Nephron (organoid): Measurements from ENCODE around the gene DNAJA2.
A peak's percentile ranks its signal among the peaks of the same experiment; 100 is the strongest.

ENCODE experiments used
- H3K27ac Mint-ChIP-seq, 3 experiments: 2 replicates each; pipeline ENCODE4 v1.8.0; 2020; ENCODE audit warnings: mixed read lengths in 3 of 3, mild to moderate bottlenecking in 2 of 3, moderate library complexity in 1 of 3
- H3K27me3 Mint-ChIP-seq: 2 replicates; pipeline ENCODE4 v1.8.0; 2021; ENCODE audit warnings: low read depth, mild to moderate bottlenecking, moderate library complexity, mixed read lengths
- H3K36me3 Mint-ChIP-seq: 2 replicates; pipeline ENCODE4 v1.8.0; 2020; ENCODE audit warnings: low read depth, mixed read lengths
- H3K4me1 Mint-ChIP-seq: 2 replicates; pipeline ENCODE4 v1.8.0; 2020; ENCODE audit warnings: mixed read lengths
- H3K4me3 Mint-ChIP-seq, 3 experiments: 2 replicates each; pipeline ENCODE4 v1.8.0; 2020; ENCODE audit warnings: mild to moderate bottlenecking in 3 of 3, mixed read lengths in 3 of 3, moderate library complexity in 2 of 3
- H3K9me3 Mint-ChIP-seq: 2 replicates; pipeline ENCODE4 v1.8.0; 2020; ENCODE audit warnings: mixed read lengths
- CTCF ChIP-seq, 3 experiments: fragments of 200-600 bp; sonication (generic); IDR thresholded peaks; one replicate each; pipeline ENCODE4 v1.5.0; 2021; ENCODE audit warnings: antibody characterized with exemption in 3 of 3; ENCODE audit not compliant: unreplicated experiment in 3 of 3

The DNAJA2 gene

DNA sequence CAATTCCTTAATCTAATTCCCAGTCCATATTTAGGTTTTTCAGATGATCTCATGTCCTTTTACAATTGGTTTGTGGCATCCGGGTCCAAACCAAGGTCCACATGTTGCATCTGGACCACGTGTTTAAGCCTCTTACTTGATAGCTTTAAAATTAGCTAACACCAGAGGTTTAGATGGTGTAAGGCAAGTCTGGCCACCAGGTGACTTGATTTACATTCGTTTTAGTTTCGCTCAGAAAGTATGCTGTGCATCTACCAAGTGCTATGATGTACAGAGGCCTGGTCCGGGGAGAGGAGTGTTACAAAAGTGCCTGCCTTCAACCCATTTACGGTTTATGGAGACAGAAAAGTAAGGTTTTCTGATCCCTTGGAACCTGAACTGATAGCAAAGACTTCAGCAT lies 878 bp upstream of the DNAJA2 start:
- H3K27ac Mint-ChIP-seq, result peak overlapping the region; percentile 99 to 100 (median 99)

GRCh38 chr16:46973996-46974324 lies 486 bp upstream of the DNAJA2 start:
- H3K27me3 Mint-ChIP-seq, result no peaks in the 10 kb centered on the region
- peaks cover 23% of the 10 kb centered on the region for H3K36me3 Mint-ChIP-seq
- H3K9me3 Mint-ChIP-seq, result no peaks in the 10 kb centered on the region
- peak overlapping the region; percentile 99 to 100 (median 99) for H3K27ac Mint-ChIP-seq
- no peak for TF ChIP-seq CTCF (IDR thresholded peaks at IDR 0.05; ENCODE audit: unreplicated experiment in 3 of 3)
- peak overlapping the region; percentile 94 to 95 (median 94) for H3K4me3 Mint-ChIP-seq
- H3K4me1 Mint-ChIP-seq, result peaks cover 23% of the 10 kb centered on the region

More for the DNA sequence above, 878 bp upstream of the DNAJA2 start:
- H3K4me1 Mint-ChIP-seq, result peaks cover 23% of the 10 kb centered on the region
- H3K36me3 Mint-ChIP-seq, result peaks cover 19% of the 10 kb centered on the region
- H3K9me3 Mint-ChIP-seq, result no peaks in the 10 kb centered on the region
- TF ChIP-seq CTCF (IDR thresholded peaks at IDR 0.05; ENCODE audit: unreplicated experiment in 3 of 3), result no peak
- peak overlapping the region; percentile 94 to 95 (median 94) for H3K4me3 Mint-ChIP-seq
- no peaks in the 10 kb centered on the region for H3K27me3 Mint-ChIP-seq

DNA sequence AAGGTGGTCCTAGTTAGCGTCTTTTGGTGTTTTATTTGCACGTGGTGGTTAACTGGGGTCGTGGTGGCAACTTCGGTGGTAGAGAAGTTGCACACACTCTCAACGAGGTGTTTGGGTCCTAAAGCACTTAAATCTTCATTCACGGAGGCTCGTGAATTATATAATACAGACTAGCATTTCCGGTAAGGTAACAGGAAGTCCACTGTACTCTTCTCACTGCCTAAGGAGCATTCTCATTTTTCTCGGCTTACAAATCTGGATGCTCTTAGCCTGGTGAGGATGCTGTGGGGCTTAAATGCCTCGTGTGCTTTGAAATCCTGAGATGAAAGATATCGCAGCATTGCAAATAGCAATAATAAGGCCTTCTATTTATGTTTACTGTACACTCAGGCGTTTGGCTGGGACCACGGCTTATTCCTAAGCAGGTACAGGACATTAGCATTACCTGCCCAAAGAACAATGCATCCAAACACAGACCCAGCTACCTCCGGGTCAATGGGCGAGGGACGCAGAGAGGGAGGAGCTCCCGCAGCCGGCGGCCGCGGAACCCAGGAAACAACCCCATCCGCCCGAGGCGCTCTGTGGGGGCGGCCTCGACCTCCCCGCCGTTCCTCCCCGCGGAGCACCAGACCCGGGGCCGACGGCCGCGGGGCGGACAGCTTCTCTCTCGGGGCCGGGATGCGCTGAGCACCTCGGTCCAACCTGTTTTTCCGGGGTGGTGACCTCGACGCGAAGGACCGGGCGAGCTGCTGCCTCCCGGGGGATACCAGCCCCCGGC lies 856 bp downstream of the DNAJA2 start:
- H3K9me3 Mint-ChIP-seq, result no peaks in the 10 kb centered on the region
- H3K4me1 Mint-ChIP-seq, result peaks cover 23% of the 10 kb centered on the region
- H3K27ac Mint-ChIP-seq, result peak overlapping the region; percentile 79 to 99 (median 94)
- peak overlapping the region; percentile 83 to 94 (median 90) for H3K4me3 Mint-ChIP-seq
- H3K36me3 Mint-ChIP-seq, result peaks cover 35% of the 10 kb centered on the region
- no peaks in the 10 kb centered on the region for H3K27me3 Mint-ChIP-seq
- TF ChIP-seq CTCF (IDR thresholded peaks at IDR 0.05; ENCODE audit: unreplicated experiment in 3 of 3), result no peak

GRCh38 chr16:46971271-46971670 lies 2.2 kb downstream of the DNAJA2 start:
- Mint-ChIP-seq H3K4me3 (peak overlapping the region; percentile 59 to 69 (median 61)), H3K36me3 (peaks cover 49% of the 10 kb centered on the region), H3K27me3 (no peaks in the 10 kb centered on the region), H3K27ac (peak overlapping the region in 2 of 3 experiments; percentile 32 to 48), H3K4me1 (peaks cover 23% of the 10 kb centered on the region), H3K9me3 (no peaks in the 10 kb centered on the region)
- TF ChIP-seq CTCF (IDR thresholded peaks at IDR 0.05; ENCODE audit: unreplicated experiment in 3 of 3), result no peak

GRCh38 chr16:46970089-46970488 lies 3.4 kb downstream of the DNAJA2 start:
- no peaks in the 10 kb centered on the region for H3K27me3 Mint-ChIP-seq
- no peaks in the 10 kb centered on the region for H3K9me3 Mint-ChIP-seq
- peaks cover 23% of the 10 kb centered on the region for H3K4me1 Mint-ChIP-seq
- peak overlapping the region; percentile 16 to 41 (median 35) for H3K4me3 Mint-ChIP-seq
- peaks cover 51% of the 10 kb centered on the region for H3K36me3 Mint-ChIP-seq
- no peak for TF ChIP-seq CTCF (IDR thresholded peaks at IDR 0.05; ENCODE audit: unreplicated experiment in 3 of 3)
- peak overlapping the region in 1 of 3 experiments; percentile 68 for H3K27ac Mint-ChIP-seq

DNA sequence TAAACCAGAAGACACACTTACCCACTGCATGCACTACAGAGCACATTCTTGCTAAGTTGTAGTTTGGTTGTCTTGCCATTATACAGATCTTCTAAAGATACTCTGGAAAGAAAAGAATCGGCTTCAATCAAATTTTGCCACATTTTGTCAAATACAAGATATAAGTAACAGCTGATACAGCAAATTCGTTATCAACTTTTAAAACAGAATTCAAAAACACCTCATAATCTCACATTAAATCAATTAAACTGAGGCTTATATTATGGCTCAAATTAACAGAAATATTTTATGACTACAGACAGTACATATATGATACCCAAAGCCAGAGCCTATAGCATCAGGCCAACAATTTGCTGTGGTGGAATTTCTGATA lies 5.4 kb downstream of the DNAJA2 start:
- H3K9me3 Mint-ChIP-seq, result no peaks in the 10 kb centered on the region
- no peak for TF ChIP-seq CTCF (IDR thresholded peaks at IDR 0.05; ENCODE audit: unreplicated experiment in 3 of 3)
- H3K4me3 Mint-ChIP-seq, result no peak overlapping the region
- peaks cover 65% of the 10 kb centered on the region for H3K36me3 Mint-ChIP-seq
- no peak overlapping the region for H3K27ac Mint-ChIP-seq
- H3K4me1 Mint-ChIP-seq, result peaks cover 14% of the 10 kb centered on the region
- H3K27me3 Mint-ChIP-seq, result no peaks in the 10 kb centered on the region
